ENCODE measurements around the gene CEP55. TPM values are rescaled to one million over a fixed set of nuclear protein-coding genes. Genes with fewer than 3 reads are reported as not detected.

CEP55 gene
- total RNA-seq, result 1 to 10 TPM in 6 of 9 donors, under 1 TPM in 3; 0.66 to 7.7 (median 1.3) TPM
- 1 to 10 TPM in 1 of 3 donors, under 1 TPM in 2; 0.32 to 3.2 (median 0.44) TPM for polyA plus RNA-seq
- long read RNA-seq, donor 1, partial matches to known transcripts, result 0 of 1 reads
- long read RNA-seq, donor 1, other reads (novel, unspliced or antisense), result 0 of 1 reads
- long read RNA-seq, donor 2, partial matches to known transcripts, result 0 of 2 reads
- long read RNA-seq, donor 2, other reads (novel, unspliced or antisense), result 0 of 2 reads
- long read RNA-seq, donor 3, result 0 reads
- long read RNA-seq, donor 4, result 0 reads
- long read RNA-seq, donor 5, partial matches to known transcripts, result 1 of 2 reads
- long read RNA-seq, donor 5, other reads (novel, unspliced or antisense), result 0 of 2 reads
- long read RNA-seq, donor 6, result 0 reads
- long read RNA-seq, donor 7, result 0 reads
- long read RNA-seq, donor 8, partial matches to known transcripts, result 0 of 1 reads
- long read RNA-seq, donor 8, other reads (novel, unspliced or antisense), result 0 of 1 reads
- long read RNA-seq, donor 9, result 0 reads
- long read RNA-seq, donor 10, partial matches to known transcripts, result 5 of 5 reads
- long read RNA-seq, donor 10, other reads (novel, unspliced or antisense), result 0 of 5 reads

DNA sequence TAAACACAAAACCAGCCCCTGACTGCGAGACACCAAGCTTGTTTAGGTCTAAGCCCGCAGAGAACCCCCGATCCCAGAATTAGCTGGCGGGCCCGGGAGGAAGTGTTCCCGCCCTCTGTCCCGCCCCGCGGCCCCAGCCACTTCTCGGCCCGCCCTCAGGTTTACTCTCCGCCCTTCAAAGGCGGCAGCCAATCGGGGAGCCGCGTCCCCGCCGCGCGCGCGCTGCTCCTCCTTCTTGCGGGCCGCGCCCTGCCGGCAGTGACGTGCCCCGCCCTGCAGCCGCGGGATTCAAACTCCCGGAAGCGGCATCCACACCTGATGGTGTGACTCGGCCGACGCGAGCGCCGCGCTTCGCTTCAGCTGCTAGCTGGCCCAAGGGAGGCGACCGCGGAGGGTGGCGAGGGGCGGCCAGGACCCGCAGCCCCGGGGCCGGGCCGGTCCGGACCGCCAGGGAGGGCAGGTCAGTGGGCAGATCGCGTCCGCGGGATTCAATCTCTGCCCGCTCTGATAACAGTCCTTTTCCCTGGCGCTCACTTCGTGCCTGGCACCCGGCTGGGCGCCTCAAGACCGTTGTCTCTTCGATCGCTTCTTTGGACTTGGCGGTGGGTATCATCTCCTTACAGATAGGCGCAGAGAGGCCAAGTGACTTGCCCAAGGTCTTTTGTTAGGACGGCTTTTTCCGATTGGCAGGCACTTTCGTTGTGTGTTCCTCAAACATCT, at the start of gene CEP55:
CEP55 (plus strand) TSS at position 291 of the 720 bp plus-strand sequence. CDS start 3,440 bp downstream, outside the sequence.
- Histone ChIP-seq H3K9me3 (replicated peaks in 1 of 3) (no peaks in the 10 kb centered on the region), H3K27ac (peak within 1 kb of the TSS in 1 of 5 donors; percentile 19), H3K4me3 (peak within 1 kb of the TSS in 3 of 4 donors; percentile 25 to 65 (median 60)), H3K27me3 (no peaks in the 10 kb centered on the region), H3K36me3 (replicated peaks in 1 of 2) (no peaks in the 10 kb centered on the region), H3K4me1 (replicated peaks in 1 of 2) (peaks cover 0 to 4% of the 10 kb centered on the region in 2 donors)
- 1 to 4% (median 2%) methylated on average over 13 to 68 of the region's 68 CpGs for WGBS, 4 donors
- no peak for TF ChIP-seq POLR2A (IDR thresholded peaks at IDR 0.05)
- TF ChIP-seq, protein P1, sequence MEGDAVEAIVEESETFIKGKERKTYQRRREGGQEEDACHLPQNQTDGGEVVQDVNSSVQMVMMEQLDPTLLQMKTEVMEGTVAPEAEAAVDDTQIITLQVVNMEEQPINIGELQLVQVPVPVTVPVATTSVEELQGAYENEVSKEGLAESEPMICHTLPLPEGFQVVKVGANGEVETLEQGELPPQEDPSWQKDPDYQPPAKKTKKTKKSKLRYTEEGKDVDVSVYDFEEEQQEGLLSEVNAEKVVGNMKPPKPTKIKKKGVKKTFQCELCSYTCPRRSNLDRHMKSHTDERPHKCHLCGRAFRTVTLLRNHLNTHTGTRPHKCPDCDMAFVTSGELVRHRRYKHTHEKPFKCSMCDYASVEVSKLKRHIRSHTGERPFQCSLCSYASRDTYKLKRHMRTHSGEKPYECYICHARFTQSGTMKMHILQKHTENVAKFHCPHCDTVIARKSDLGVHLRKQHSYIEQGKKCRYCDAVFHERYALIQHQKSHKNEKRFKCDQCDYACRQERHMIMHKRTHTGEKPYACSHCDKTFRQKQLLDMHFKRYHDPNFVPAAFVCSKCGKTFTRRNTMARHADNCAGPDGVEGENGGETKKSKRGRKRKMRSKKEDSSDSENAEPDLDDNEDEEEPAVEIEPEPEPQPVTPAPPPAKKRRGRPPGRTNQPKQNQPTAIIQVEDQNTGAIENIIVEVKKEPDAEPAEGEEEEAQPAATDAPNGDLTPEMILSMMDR (IDR thresholded peaks at IDR 0.05), result no peak
- DNase-seq, result peak; percentile 92 to 97 (median 95)
- intact Hi-C loops (cut with DNase I), result no loop called here

DNA sequence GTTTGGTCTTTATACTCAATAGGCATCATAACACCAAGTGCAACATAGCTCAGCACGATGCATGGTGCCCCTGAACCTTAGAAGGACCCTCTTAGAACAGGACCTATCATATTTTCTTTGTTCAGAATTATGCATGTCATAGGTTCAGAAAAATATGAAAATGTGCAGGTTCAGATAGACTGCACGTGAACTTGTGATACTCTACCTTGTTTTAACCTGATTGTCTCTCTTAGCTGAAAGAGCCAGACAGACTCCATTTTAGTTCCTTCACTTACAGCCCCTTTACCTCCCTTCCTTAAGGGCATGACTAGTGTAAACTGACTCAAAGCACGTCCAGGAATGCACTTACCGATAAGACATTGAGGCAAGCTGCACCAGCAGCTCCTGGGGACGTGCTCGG, 49.4 kb upstream of the CEP55 start:
- TF ChIP-seq, protein P1 (IDR thresholded peaks at IDR 0.05), result no peak
- TF ChIP-seq POLR2A (IDR thresholded peaks at IDR 0.05), result no peak
- Histone ChIP-seq H3K27ac (no peak overlapping the region), H3K27me3 (no peaks in the 10 kb centered on the region), H3K4me3 (no peak overlapping the region), H3K4me1 (replicated peaks in 1 of 2) (peaks cover 0 to 7% of the 10 kb centered on the region in 2 donors), H3K36me3 (replicated peaks in 1 of 2) (peaks cover 0 to 8% of the 10 kb centered on the region in 2 donors), H3K9me3 (replicated peaks in 1 of 3) (no peaks in the 10 kb centered on the region)
- DNase-seq, result no peak
- intact Hi-C loops (cut with DNase I), result no loop called here
- WGBS, 4 donors, result 79 to 88% (median 83%) methylated on average over 6 of the region's 6 CpGs

DNA sequence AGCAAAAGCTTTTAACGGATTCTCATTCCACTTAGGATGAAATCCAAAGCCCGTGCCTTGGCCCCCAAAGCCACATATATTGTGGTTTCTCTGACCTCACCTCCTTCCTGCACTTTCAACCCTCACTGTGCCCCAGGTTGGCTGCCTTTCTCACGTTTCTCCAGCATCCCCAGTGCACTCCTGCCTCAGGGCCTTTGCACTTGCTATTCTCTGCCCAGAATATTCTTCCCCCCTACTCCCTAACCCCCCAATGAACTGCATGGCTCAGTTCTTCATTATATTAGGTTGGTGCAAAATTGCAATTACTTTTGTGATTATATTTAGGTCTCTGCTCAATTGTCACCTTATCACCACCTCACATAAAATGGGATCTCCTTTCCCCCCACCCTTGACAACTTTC, 48.4 kb upstream of the CEP55 start:
- TF ChIP-seq, protein P1 (IDR thresholded peaks at IDR 0.05), result no peak
- no peak for TF ChIP-seq POLR2A (IDR thresholded peaks at IDR 0.05)
- 57 to 86% (median 66%) methylated on average over 3 of the region's 3 CpGs for WGBS, 4 donors
- intact Hi-C loops (cut with DNase I), result no loop called here
- Histone ChIP-seq H3K36me3 (replicated peaks in 1 of 2) (peaks cover 0 to 8% of the 10 kb centered on the region in 2 donors), H3K9me3 (replicated peaks in 1 of 3) (no peaks in the 10 kb centered on the region), H3K27ac (no peak overlapping the region), H3K27me3 (no peaks in the 10 kb centered on the region), H3K4me3 (no peak overlapping the region), H3K4me1 (replicated peaks in 1 of 2) (no peaks in the 10 kb centered on the region)
- no peak for DNase-seq
